ENCODE measurements around the gene FAM227B. TPM values are rescaled to one million over a fixed set of nuclear protein-coding genes. Genes with fewer than 3 reads are reported as not detected.

The FAM227B gene
- total RNA-seq, 1 donor from 2014 or later: 18.5 TPM

- no peak for DNase-seq
- intact Hi-C loops (cut with micrococcal nuclease): no loop called here
- no peak for TF ChIP-seq CTCF (IDR thresholded peaks at IDR 0.05; ENCODE audit: borderline replicate concordance)
- H3K9me3 ChIP-seq (replicated peaks): no peaks in the 10 kb centered on the region
- H3K27ac ChIP-seq (replicated peaks): no peak overlapping the region
- no peaks in the 10 kb centered on the region for H3K27me3 ChIP-seq (ENCODE audit: low read depth)
- H3K4me1 ChIP-seq: peaks cover 69% of the 10 kb centered on the region
- H3K36me3 ChIP-seq: no peaks in the 10 kb centered on the region
- no peak overlapping the region for H3K4me3 ChIP-seq
Measured at GRCh38 chr15:49464522-49464921, 156.1 kb downstream of the FAM227B start.

- H3K36me3 ChIP-seq: no peaks in the 10 kb centered on the region
- intact Hi-C loops (cut with micrococcal nuclease): no loop called here
- TF ChIP-seq CTCF (IDR thresholded peaks at IDR 0.05; ENCODE audit: borderline replicate concordance): no peak
- peaks cover 72% of the 10 kb centered on the region for H3K4me1 ChIP-seq
- no peak overlapping the region for H3K4me3 ChIP-seq
- H3K27ac ChIP-seq (replicated peaks): peak overlapping the region; percentile 32
- no peak for DNase-seq
- no peaks in the 10 kb centered on the region for H3K27me3 ChIP-seq (ENCODE audit: low read depth)
- no peaks in the 10 kb centered on the region for H3K9me3 ChIP-seq (replicated peaks)
Measured at GRCh38 chr15:49462232-49462844, 158.3 kb downstream of the FAM227B start.

- no peak for DNase-seq
- intact Hi-C loops (cut with micrococcal nuclease): no loop called here
- H3K4me1 ChIP-seq: peaks cover 66% of the 10 kb centered on the region
- H3K36me3 ChIP-seq: no peaks in the 10 kb centered on the region
- TF ChIP-seq CTCF (IDR thresholded peaks at IDR 0.05; ENCODE audit: borderline replicate concordance): no peak
- no peaks in the 10 kb centered on the region for H3K27me3 ChIP-seq (ENCODE audit: low read depth)
- H3K9me3 ChIP-seq (replicated peaks): no peaks in the 10 kb centered on the region
- H3K4me3 ChIP-seq: no peak overlapping the region
- H3K27ac ChIP-seq (replicated peaks): peak overlapping the region; percentile 32
Measured at GRCh38 chr15:49460411-49460941, 160.1 kb downstream of the FAM227B start.

GRCh38 chr15:49458145-49458544 lies 162.5 kb downstream of the FAM227B start:
- H3K9me3 ChIP-seq (replicated peaks): no peaks in the 10 kb centered on the region
- intact Hi-C loops (cut with micrococcal nuclease): no loop called here
- TF ChIP-seq CTCF (IDR thresholded peaks at IDR 0.05; ENCODE audit: borderline replicate concordance): no peak
- H3K27ac ChIP-seq (replicated peaks): no peak overlapping the region
- no peaks in the 10 kb centered on the region for H3K36me3 ChIP-seq
- H3K4me3 ChIP-seq: no peak overlapping the region
- no peaks in the 10 kb centered on the region for H3K27me3 ChIP-seq (ENCODE audit: low read depth)
- DNase-seq: no peak
- H3K4me1 ChIP-seq: peaks cover 63% of the 10 kb centered on the region

- Histone ChIP-seq H3K4me1 (peaks cover 43% of the 10 kb centered on the region), H3K27me3 (ENCODE audit: low read depth) (no peaks in the 10 kb centered on the region), H3K4me3 (no peak overlapping the region), H3K36me3 (no peaks in the 10 kb centered on the region), H3K9me3 (replicated peaks) (no peaks in the 10 kb centered on the region), H3K27ac (replicated peaks) (no peak overlapping the region)
- TF ChIP-seq CTCF (IDR thresholded peaks at IDR 0.05; ENCODE audit: borderline replicate concordance): no peak
- intact Hi-C loops (cut with micrococcal nuclease): no loop called here
- DNase-seq: no peak
Measured at GRCh38 chr15:49456166-49456565, 164.5 kb downstream of the FAM227B start.
